ENCODE results near the gene KAT8. TPM values are rescaled to one million over a fixed set of nuclear protein-coding genes. Genes with fewer than 3 reads are reported as not detected.
"Not testable (repeated sequence)": the region's sequence is repeated elsewhere in the genome, so short reads cannot be mapped to it uniquely, and the experiment has no call there.

KAT8 gene
- total RNA-seq, 4 donors from 2014 or later, result 90.0 to 121 (median 113) TPM

DNA sequence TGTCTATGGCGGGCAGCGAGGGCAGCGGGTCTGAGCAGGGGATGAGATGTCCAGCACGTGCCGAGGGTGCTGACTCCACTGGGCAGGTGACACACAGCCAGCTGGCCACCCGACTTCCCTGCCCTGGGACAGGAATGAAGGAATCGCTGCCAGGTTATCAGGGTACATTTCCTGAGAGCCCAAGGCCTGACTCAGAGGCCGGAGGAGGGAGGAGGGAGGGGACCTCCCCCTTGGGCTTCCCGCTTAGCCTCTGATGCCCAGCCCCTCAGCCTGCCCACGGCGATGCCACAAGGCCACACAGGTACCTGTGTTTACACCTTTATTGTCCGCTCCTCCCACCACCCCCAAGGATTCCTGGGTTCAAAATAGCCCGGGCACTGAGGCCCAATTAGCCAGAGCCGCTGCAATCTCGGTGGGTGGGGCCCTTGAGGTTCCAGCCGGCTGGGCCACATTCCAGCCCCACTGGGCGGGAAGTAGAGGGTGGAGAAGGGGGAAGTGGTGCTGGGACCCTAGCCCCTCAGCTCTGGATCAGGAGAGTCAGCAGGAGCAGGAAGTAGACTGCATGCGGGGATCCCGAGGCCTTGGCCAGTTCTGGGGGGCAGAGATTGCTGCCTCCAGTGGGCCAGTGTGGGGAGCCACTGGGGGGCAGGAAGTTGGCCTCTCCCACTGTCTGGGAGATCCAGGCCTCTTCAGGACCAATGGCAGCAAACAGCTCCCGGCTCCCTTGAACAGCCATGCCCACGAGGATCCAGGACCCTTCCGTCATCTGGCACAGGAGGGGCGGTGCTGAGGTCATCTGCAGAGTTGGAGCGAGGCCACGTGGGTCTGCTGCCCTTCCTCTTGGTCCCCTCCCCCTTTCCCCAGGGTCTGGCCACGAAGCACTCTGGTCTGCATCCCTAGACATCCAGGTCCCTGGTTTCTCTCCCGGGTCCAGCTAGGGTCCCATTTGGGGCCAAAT lies 21.4 kb downstream of the KAT8 start:
- intact Hi-C loops (cut with DNase I), result no loop called here
- no peak overlapping the region for H3K4me3 ChIP-seq (replicated peaks in 1 of 3)
- H3K9me3 ChIP-seq, result no peaks in the 10 kb centered on the region
- H3K4me1 ChIP-seq, result peaks cover 36 to 53% of the 10 kb centered on the region in 2 donors
- no peaks in the 10 kb centered on the region for H3K36me3 ChIP-seq
- peak; percentile 91 to 94 for DNase-seq
- TF ChIP-seq CTCF (IDR thresholded peaks at IDR 0.05) (no peak), POLR2A (IDR thresholded peaks at IDR 0.05) (peak in 1 of 2 donors; percentile 29)
- WGBS, 2 donors, result 29 to 34% methylated on average over 17 to 23 of the region's 27 CpGs
- peak overlapping the region; percentile 36 to 80 (median 70) for H3K27ac ChIP-seq
- no peaks in the 10 kb centered on the region for H3K27me3 ChIP-seq

DNA sequence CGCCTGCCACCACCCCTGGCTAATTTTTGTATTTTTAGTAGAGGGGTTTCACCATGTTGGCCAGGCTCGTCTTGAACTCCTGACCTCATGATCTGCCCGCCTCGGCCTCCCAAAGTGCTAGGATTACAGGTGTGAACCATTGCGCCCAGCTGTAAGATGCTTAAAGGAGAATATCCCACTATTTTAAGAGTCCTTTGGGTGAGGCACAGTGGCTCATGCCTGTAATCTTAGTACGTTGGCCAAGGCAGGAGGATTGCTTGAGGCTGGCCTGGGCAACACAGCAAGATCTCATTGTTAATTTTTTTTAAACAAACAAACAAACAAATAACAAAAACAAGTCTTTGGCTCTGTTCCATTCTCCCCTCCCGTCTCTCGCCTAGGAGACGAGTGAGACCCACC lies 23.6 kb downstream of the KAT8 start:
- H3K27ac ChIP-seq, result peak overlapping the region; percentile 79 to 87 (median 86)
- H3K9me3 ChIP-seq; H3K4me3 ChIP-seq (replicated peaks in 1 of 3); H3K27me3 ChIP-seq; H3K36me3 ChIP-seq; DNase-seq: not testable (repeated sequence)
- intact Hi-C loops (cut with DNase I), result loop anchor here (10.0 kb wide), 1 partner anchor 156 kb away; the partner anchor contains the start of gene HSD3B7
- H3K4me1 ChIP-seq, result peaks cover 25 to 40% of the 10 kb centered on the region in 2 donors
- WGBS, 2 donors, result 89 to 93% methylated on average over 9 of the region's 9 CpGs

DNA sequence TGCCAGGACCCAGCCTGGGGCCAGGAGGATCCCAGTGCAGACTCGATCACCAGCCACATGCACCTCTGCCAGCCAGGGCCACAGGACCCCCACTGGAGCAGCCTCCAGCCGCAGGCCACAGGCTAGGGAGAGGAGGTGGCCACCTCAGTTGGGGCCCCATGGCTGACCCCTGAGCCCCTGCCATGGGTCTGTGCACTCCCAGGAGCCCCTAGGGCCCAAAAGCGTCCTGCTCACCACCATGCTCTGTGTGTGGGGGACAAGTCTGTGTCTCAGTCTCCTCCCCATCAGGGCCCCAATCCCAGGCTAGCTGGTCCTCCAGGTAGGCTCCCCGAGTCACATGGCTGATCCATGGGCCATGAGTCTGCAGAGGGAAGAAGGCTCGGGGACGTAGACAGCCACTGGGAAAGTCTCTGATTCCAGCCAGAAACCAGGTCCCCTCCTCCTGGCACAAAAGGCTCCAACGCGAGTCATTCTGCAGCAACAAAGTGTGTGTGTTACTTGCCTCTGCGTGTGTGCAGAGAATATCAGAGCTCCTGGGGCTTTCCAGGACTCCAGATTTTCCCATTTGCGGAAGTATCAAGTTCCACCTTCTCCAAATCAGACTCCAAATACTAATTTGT lies 24.1 kb downstream of the KAT8 start:
- peak; percentile 55 to 59 for DNase-seq
- Histone ChIP-seq H3K36me3 (no peaks in the 10 kb centered on the region), H3K4me1 (peaks cover 21 to 36% of the 10 kb centered on the region in 2 donors), H3K4me3 (replicated peaks in 1 of 3) (peak overlapping the region in 1 of 3 donors; percentile 6), H3K9me3 (no peaks in the 10 kb centered on the region), H3K27me3 (no peaks in the 10 kb centered on the region), H3K27ac (peak overlapping the region; percentile 79 to 87 (median 86))
- 17 to 18% methylated on average over 8 of the region's 10 CpGs for WGBS, 2 donors
- TF ChIP-seq POLR2A (IDR thresholded peaks at IDR 0.05) (no peak), CTCF (IDR thresholded peaks at IDR 0.05) (no peak)
- intact Hi-C loops (cut with DNase I), result loop anchor here (10.0 kb wide), 1 partner anchor 157 kb away; the partner anchor contains the start of gene HSD3B7

DNA sequence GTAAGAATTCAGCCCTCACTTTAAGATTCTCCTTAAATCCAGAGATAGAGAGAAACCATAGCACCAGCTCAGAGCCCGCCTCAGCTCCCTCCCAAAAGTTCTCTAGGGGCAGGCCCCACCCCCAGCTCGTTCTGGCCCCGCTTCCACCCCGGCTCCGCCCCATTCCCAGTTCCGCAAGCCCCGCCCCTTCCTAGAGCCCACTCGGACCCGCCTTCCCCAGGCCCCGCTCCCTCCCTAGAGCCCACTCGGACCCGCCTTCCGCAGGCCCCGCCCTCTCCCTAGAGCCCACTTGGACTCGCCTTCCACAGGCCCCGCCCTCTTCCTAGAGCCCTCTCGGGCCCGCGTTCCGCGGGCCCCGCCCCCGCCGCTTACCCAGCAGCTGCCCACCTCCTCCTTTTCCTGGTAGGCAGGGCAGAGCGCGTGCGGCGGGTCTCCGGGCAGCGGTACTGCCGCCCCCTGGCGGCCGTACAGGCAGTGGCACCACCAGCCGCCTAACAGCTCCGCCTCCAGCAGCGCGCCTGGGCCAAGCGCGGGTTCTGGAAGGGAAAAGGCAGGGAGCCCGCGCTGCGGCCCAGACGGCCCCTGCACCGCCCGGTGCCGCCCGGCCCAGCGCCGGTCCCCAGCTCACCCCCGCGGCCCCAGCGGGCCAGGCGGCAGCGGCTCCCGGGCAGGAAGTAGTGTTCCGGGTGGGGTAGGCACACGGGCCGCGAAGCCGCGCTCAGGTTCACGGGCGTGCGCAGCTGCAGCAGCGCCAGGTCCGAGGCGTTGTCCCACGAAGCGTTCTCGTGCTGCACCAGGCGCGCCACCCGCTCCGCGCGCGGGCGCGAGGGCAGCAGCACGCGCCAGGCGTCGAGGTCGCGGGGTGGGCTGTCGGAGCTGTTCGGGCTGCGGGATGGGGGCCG lies 24.9 kb downstream of the KAT8 start:
- Histone ChIP-seq H3K4me1 (peaks cover 21 to 36% of the 10 kb centered on the region in 2 donors), H3K27ac (peak overlapping the region; percentile 79 to 87 (median 86)), H3K36me3 (no peaks in the 10 kb centered on the region), H3K4me3 (replicated peaks in 1 of 3) (peak overlapping the region in 1 of 3 donors; percentile 43), H3K9me3 (no peaks in the 10 kb centered on the region), H3K27me3 (no peaks in the 10 kb centered on the region)
- intact Hi-C loops (cut with DNase I), result loop anchor here (10.0 kb wide), 1 partner anchor 158 kb away; the partner anchor contains the start of gene HSD3B7
- 0 to 2% methylated on average over 23 to 42 of the region's 89 CpGs for WGBS, 2 donors
- peak; percentile 75 to 99 (median 95) for TF ChIP-seq CTCF (IDR thresholded peaks at IDR 0.05)
- peak in 1 of 2 donors; percentile 53 for TF ChIP-seq POLR2A (IDR thresholded peaks at IDR 0.05)
- peak; percentile 99 for DNase-seq
